ENCODE results near the gene TFPI.

DNA sequence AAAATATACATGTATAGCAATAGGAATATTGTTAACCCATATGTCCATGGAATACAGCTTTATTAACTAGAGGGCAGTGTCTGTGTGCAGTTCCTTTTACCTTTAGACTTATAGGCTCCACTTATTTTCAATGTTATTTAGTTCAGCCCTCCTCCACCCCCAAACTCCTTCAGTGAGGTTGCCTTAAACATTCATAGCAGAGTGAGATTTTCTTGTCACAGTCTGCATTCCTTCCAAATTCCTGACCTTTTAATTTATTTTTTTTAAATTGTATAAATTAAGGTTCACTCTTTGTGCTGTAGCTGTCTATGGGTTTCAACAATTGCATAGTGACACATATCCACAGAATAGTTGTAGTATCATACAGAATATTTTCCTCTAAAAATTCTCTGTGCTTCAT lies 30.9 kb downstream of the TFPI start:
- TF ChIP-seq POLR2A (IDR thresholded peaks at IDR 0.05): no peak
- TF ChIP-seq, protein P1, sequence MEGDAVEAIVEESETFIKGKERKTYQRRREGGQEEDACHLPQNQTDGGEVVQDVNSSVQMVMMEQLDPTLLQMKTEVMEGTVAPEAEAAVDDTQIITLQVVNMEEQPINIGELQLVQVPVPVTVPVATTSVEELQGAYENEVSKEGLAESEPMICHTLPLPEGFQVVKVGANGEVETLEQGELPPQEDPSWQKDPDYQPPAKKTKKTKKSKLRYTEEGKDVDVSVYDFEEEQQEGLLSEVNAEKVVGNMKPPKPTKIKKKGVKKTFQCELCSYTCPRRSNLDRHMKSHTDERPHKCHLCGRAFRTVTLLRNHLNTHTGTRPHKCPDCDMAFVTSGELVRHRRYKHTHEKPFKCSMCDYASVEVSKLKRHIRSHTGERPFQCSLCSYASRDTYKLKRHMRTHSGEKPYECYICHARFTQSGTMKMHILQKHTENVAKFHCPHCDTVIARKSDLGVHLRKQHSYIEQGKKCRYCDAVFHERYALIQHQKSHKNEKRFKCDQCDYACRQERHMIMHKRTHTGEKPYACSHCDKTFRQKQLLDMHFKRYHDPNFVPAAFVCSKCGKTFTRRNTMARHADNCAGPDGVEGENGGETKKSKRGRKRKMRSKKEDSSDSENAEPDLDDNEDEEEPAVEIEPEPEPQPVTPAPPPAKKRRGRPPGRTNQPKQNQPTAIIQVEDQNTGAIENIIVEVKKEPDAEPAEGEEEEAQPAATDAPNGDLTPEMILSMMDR (IDR thresholded peaks at IDR 0.05): no peak
